GM19455 (cell line): ENCODE measurements around the gene CAAP1.
A peak's percentile ranks its signal among the peaks of the same experiment; 100 is the strongest.
"Not testable (repeated sequence)": the region's sequence is repeated elsewhere in the genome, so short reads cannot be mapped to it uniquely, and the experiment has no call there.

ENCODE experiments used
- ATAC-seq: cut with Tn5 transposase; IDR thresholded peaks from one replicate; pipeline ENCODE4 v1.9.1; 2021; ENCODE audit not compliant: unreplicated experiment

The CAAP1 gene, protein sequence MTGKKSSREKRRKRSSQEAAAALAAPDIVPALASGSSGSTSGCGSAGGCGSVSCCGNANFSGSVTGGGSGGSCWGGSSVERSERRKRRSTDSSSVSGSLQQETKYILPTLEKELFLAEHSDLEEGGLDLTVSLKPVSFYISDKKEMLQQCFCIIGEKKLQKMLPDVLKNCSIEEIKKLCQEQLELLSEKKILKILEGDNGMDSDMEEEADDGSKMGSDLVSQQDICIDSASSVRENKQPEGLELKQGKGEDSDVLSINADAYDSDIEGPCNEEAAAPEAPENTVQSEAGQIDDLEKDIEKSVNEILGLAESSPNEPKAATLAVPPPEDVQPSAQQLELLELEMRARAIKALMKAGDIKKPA

DNA sequence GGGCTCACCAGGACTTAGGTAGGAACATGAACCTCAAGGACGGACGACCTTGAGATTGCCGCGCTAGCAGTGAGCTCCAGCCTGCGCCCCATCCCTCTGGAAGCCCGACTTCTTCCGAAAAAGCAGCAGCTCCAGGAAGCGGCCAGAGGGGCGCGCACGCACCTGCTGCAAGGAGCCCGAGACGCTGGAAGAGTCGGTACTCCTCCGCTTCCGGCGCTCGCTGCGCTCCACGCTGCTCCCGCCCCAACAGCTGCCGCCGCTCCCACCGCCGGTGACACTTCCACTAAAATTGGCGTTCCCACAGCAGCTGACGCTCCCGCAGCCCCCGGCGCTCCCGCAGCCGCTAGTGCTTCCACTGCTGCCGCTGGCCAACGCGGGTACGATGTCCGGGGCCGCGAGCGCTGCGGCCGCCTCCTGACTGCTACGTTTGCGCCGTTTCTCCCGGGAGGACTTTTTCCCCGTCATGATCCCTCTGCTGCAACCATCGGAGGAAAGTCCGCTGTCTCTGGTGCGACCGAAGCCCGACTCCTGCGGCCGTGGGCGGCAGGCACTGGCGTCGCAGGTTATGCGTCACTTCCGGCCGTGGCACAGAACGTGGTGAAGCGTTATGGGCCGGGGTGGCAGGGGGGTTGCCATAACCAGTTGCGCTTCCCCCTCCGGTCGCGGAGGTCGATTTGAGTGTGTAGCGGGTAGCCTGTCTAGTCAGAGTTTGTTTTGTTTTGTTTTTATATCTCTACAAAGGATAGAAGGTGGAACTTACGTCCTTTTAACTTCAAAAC is at the start of gene CAAP1:
CAAP1 (minus strand) TSS at position 552 of the 779 bp plus-strand sequence; CDS start at position 465, 87 bp downstream.
- ATAC-seq, result peak; percentile 96

DNA sequence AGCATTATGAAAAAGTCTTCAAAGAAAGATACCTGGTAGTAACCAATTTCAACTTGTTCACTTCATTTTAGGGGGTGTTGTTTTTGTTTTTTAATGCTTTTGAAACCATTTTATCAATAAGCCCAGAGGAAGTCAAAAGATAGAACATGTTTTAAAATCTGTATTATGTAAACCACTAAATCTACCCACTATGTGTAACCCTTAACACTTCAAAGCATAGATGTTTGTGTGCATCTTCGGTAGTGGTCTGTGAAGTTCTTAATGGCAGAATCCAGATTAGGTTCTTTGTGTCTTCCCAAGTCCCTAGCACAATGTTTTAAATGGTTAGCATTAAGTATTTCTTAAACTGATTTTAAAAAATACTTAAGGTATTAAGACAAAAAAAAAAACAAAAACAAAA is 48.2 kb upstream of the CAAP1 start:
- no peak for ATAC-seq

DNA sequence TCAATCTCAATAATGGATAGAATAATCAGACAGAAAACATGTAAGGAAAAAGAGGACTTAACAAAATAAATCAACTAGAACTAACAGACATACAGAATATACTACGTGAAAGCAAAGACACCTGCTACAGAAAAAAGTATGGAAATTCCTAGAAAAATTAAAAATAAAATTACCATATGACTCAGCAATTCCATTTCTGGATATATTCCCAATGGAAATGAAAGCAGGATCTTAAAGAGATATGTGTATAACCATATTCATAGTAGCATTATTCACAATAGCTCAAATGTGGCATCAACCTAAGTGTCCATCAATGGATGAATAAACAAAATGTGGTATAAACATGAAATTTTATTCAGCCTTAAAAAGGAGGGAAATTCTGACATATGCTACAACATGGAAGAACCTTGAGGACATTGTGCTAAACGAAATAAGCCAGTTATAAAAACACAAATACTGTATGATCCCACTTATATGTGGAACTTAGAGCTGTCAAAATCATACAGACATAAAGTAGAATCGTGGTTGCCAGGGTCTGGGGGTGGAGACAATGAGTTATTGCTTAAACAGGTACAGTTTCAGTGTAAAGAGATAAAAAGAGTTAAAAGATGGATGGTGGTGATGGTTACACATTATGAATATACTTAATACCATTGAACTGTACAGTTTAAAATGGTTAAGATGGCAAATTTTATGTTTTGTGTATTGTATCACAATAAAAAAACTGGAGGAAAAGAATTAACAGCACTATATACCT is 47.5 kb upstream of the CAAP1 start:
- ATAC-seq, result no peak

DNA sequence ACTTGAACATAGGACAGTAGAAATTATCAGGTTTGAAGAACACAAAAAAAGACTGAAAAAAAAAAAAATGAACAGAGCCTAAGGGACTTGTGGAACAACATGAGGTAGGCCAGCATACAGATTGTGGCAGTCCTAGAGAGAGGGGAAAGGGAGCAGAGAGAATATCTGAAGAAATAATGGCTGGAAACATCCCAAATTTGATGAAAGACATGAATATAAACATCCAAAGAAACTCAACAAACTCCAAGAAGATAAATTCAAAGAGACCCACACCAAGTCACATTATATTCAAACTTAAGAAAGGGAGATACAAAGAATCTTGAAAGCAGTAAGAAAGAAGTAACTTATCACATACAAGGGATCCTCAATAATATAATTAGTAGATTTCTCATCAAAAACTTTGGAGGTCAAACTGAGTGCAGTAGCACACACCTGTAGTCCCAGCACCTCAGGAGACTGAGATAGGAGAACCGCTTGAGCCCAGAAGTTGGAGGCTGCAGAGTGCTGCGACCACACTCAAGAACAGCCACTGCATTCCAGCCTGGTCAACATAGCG is 45.3 kb upstream of the CAAP1 start:
- no peak for ATAC-seq

DNA sequence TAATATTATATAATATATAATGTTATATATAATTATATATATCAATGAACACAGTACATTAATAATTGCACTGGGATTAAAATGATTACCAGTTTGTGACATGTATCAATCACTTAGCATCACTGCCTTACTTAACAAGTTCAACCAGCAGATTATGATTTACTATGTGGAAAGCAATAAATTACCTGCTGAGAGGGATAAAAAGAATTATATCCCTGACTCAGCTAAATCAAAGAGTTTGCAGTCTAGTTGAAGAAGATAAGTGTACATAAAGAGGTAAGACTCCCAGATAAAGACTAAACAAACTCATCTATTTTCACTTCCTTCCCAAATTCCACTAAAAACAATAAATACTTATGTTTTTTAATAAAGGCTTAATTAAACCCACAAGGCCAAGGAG is 43.2 kb upstream of the CAAP1 start:
- no peak for ATAC-seq

DNA sequence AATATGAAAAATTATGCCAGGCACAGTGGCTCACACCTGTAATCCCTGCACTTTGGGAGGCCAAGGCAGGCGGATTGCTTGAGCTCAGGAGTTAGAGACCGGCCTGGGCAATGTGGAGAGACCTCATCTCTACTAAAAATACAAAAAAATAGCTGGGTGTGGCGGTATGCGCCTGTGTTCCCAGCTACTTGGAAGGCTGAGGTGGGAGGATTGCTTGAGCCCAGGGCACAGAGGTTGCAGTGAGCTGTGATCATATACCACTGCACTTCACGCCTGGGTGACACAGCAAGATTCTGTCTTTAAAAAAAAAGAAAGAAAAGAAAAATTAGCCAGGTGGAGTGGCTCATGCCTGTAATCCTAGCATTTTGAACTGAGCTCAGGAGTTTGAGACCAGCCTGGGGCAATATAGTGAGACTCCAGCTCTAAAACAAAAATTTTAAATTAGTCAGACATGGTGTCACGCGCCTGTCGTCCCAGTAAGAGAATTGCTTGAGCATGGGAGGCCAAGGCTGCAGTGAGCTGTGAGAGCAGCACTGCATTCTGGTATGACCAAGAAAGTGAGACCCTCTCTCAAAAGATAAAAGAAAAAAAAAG is 36.4 kb upstream of the CAAP1 start:
- ATAC-seq, result no peak

DNA sequence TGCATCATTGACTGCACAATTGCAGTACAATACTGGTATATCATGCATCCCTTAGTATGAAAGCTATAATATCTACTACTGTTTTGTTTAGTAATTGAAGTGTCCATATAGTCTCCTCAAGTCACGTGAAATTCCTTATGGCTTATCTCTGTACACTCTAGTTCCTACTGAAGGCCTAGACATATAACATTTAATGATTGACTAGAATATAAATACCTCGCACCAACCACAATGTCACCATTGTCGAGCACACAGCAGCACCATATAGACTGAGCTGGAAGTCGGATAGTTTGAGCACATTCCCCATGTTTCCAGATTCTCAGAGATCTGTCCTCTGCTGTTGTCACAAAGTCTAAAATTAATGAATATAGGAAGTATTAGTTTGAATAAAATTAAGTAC is 33.0 kb upstream of the CAAP1 start:
- ATAC-seq, result no peak

DNA sequence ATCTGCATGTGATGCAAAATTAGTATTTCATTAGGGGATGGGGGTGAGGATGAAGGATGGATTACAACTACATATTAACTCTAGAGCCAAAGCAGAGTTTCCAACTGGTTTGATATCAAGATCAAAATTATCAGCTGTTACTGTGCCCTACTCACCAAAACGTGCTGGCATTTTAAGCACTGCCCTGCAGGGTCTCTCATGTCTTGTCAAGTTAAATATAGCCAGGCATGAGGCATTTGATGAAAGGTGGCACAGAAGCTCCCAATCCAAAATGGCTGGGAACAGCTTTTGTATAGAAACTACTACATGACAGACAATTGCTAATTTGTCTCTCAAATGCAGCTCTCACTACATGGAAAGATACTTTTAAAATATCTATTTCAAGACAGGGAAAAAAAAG is 27.1 kb upstream of the CAAP1 start:
- ATAC-seq, result no peak

DNA sequence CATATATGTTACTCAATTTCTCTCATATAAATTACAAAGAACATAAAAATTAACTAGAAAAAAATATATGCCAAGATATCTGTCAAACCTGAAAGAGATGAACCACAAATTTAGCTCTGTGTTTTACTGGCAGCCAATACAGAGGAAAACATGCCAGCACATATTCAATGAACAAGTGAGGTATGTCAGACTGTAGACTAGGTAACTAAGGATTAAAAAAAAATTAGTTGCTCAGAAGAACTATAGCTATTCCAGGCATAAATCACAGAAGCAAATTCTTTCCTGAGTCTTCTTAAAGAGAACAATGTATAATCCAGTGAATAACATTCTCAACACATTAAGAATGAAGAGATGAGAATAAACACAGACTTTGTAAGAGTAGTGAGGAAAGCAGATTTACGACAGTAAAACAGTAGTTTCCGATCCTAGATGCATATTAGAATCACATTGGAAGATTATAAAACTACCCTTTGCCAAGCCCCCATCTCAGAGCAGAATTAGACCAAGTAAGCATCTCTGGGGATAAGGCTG is 20.6 kb upstream of the CAAP1 start:
- ATAC-seq, result no peak

DNA sequence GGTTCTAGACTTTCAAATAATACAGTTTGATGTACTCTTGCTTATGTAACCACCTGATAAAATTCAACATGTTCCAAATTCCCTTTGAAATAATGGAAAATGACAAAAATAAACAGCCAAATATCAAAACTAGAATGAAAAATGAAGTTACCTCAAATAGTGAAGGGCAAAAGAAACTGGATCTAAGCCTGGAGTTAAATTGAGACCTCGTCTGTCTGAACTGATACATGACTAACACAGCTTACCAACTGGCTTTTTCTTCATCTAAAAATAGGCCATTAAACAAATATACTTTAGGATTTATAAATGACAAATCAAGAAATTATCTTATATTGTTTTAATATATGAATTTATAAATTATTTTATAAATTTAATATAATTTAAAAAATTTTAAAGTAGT is 12.1 kb upstream of the CAAP1 start:
- no peak for ATAC-seq

DNA sequence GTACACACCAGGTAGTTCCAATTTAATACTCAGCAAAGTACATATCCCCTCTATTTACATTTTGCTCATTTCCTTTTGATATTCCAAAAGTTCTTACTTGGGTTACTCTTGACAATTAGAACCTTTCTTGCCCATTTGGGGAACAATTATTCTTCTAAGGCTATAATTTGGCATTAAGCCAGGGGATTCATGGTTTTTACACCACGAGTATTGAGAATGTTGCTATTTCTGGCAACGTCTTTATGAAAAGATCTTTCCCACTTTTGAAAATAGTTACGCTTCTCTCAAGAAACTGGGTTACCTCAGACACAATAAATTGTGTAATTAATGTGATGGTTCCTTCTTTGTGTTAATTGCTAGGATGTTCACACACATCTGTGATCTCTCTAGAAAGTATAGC is 11.5 kb upstream of the CAAP1 start:
- no peak for ATAC-seq

DNA sequence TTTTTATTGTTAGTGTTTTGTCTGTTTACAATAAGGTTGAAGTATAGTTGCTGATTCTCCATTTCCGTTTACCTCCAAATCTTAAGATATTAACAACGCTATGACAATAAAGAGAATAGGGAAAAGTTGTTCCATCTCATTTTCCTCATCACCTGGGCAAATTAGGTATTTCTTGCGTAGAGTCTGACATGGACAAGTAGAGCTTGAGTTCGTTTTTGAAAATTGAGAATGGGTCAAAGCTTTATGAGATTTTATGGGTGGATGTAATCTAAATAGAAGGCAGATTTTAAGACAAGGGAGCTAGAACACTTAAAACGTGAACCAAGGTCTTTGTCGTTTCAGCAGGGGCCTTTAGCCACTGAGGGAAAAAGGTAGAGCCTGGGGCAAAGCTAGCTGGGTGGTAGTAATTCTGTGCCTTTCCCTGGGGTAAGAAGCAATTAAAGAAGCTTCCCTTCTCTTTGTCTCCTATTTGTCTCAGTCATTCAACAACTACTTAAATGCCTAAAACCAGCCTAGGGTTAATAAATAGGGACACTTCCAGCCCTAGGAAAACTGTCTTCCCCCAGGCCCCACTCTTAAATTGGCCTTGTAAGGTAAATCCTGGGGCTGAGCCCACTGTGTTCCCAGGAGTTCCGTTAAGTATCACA is 551 bp upstream of the CAAP1 start:
- ATAC-seq, result no peak

DNA sequence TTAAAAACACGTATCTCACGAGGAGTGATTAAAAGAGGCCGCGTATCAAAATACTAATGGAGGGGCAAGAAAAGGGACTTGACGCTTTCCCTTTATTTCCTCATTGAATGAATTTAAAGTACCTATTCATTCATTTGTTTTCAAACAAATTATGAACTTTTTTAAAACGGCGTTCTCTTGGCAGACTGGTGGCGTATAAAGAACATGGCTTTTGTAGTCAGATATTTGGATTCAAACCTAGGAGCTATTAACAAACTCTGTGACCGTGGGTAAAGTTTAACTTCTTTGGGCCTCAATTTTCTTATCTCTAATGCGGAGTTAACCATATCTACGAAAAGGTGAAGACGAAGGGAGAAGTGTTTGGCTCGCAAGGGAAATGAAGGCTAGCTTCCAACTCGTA is 876 bp downstream of the CAAP1 start:
- no peak for ATAC-seq

DNA sequence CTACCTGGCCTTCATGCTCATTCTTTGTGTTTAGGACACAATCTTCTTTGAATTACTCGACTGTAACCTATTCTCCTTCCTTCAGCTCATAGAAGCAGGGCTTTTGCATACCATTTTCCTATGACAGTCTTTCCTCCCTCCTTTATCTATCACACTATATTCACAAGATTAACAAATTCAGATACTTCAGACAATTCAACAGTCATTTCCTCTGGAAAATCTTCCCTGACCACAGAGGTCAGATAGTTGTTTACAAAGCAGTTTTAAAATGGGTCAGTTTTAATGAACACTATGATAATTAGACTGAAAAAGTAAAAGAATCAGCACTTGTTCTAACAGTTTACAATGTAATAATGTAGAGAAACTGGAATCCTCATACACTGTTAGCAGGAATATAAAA is 4.3 kb downstream of the CAAP1 start:
- no peak for ATAC-seq

DNA sequence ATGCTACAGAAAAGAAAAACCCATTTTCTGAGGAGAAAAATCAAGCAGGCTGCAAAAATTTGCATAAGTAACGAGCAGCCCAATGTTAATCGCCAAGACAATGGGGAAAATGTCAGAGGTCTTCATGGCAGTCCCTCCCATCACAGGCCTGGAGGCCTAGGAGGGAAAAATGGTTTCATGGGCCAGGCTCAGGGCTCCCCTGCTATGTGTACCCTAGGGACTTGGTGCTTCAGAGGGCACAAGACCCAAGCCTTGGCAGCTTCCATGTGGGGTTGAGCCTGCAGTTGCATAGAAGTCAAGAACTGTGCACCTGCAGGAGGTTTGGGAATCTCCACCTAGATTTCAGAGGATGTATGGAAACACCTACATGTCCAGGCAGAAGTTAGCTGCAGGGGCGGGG is 10.4 kb downstream of the CAAP1 start:
- no peak for ATAC-seq

DNA sequence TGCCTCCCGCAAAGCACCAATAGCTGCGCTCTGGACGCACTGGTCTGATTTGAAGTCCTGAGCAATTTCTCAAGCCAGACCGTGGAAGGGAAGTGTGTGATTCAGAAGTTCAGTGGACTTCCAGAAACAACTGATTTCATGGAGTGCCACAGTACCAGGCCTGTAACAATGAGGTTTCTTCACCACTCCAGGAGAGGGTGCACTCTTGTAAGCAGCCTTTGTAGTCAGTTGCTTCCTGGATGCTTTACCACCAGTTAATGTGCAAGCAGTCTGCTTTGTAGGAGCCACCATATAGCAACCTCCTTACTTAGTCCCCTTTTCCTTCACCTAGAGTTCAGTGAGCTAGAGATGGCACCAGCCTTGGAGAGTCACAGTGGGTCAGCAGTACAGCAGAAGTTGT is 12.3 kb downstream of the CAAP1 start:
- no peak for ATAC-seq

DNA sequence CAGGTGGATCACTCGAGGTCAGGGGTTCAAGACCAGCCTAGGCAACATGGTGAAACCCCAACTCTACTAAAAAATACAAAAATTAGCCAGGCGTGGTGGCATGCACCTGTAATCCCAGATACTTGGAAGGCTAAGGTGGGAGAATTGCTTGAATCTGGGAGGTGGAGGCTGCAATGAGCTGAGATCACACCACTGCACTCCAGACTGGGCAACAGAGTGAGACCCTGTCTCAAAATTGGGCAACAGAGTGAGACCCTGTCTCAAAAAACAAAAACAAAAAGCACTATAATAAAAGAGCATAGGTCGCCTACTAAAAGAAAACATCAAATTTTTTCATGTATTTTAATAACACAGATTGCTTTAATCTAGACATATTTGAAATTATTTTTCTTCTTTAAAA is 17.4 kb downstream of the CAAP1 start:
- not testable (repeated sequence) for ATAC-seq

DNA sequence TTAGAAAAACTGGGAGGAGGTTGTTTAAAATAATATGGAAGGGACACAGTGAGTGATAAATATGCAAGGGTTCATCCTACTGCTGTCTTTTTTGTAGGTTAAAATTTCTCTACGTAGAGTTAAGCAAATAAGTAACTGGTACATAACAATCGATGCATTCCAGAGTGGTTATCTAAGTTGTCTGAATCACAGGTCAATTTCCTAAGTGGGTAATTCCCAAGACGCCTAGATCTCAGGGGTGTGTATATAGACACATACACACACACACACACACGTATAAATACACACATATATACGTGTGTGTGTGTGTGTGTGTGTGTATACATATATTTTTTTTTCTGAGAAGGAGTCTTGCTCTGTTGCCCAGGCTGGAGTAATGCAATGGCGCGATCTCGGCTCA is 22.3 kb downstream of the CAAP1 start:
- no peak for ATAC-seq

DNA sequence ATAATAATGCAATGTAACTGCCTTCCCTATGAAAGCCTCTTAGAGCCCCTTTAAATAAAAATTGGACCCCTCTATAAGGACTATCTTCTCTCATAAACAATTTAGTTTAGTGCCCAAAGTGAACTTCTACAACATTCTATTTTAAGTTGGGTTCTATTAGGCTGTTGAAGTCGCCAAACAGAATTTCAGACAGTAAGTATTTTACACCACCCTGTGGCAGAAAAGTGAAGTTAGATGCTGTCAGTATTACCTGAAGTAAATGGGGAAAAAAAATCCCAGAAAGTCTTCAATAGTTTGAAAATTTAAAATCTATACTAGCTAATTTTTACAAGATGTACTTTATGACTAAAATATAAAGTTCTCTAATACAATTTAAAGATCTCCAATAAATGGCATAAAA is 29.5 kb downstream of the CAAP1 start:
- no peak for ATAC-seq

DNA sequence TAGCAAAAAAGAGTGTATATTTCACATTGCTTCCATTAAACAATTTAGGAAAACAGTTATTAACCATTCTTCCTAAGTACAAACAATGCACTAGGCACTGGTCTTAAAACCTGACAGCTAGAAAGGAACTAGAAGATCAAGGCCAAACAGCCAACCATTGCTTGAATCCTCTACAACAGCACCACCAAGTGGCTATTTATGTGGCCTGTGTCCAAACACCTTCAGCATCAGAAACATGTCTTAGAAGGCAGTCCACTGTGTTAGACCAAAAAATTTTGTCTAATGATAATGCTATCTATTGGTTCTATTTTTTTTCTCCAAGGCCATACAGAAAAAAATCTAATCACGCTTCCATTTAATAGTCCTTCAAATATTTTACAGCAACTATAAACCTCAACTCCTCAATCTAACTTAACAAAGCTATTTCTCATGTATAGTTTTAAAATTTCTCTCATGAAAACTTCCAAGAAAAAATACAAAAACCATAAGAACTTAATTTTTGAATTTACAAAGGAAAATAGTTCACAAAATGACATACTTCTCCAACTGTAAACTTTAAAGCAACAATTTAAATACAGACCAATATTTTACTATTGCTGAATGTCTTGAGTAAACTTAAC is 36.1 kb downstream of the CAAP1 start:
- no peak for ATAC-seq
